GM23248 (cell line): Measurements from ENCODE around the gene HOXC6. TPM values are rescaled to one million over a fixed set of nuclear protein-coding genes. Genes with fewer than 3 reads are reported as not detected.

Experiments
- DNase-seq: peaks from one replicate; pipeline ENCODE4 v3.0.0-alpha.2; 2015
- H2AFZ ChIP-seq: fragments of 200-600 bp; sonication (generic); 2 replicates; pipeline ENCODE4 v1.6.1; 2016; ENCODE audit warnings: antibody characterized with exemption
- H3F3A ChIP-seq: fragments of 200-600 bp; sonication (generic); 2 replicates; pipeline ENCODE4 v1.6.1; 2016; ENCODE audit warnings: mild to moderate bottlenecking, antibody characterized with exemption, mixed run types; ENCODE audit not compliant: insufficient read depth
- H3K27ac ChIP-seq: fragments of 200-600 bp; sonication (generic); 2 replicates; pipeline ENCODE4 v1.5.1; 2016; ENCODE audit warnings: mild to moderate bottlenecking
- H3K27me3 ChIP-seq: fragments of 200-600 bp; sonication (generic); replicated peaks from 2 replicates; pipeline ENCODE4 v1.6.1; 2016; ENCODE audit warnings: mild to moderate bottlenecking; ENCODE audit not compliant: insufficient read depth
- H3K36me3 ChIP-seq: fragments of 200-600 bp; sonication (generic); 2 replicates; pipeline ENCODE4 v1.6.1; 2016; ENCODE audit warnings: low read depth, mild to moderate bottlenecking
- H3K4me1 ChIP-seq: fragments of 200-600 bp; sonication (generic); 2 replicates; pipeline ENCODE4 v1.6.1; 2016; ENCODE audit warnings: mild to moderate bottlenecking; ENCODE audit not compliant: insufficient read depth
- H3K4me2 ChIP-seq: fragments of 200-600 bp; sonication (generic); one replicate; pipeline ENCODE4 v1.6.1; 2016; ENCODE audit warnings: mild to moderate bottlenecking; ENCODE audit not compliant: unreplicated experiment
- H3K4me3 ChIP-seq: fragments of 200-600 bp; sonication (generic); 2 replicates; pipeline ENCODE4 v1.5.1; 2016; ENCODE audit warnings: mild to moderate bottlenecking
- H3K79me2 ChIP-seq: fragments of 200-600 bp; sonication (generic); 2 replicates; pipeline ENCODE4 v1.6.1; 2016; ENCODE audit warnings: mild to moderate bottlenecking; ENCODE audit not compliant: insufficient read depth
- H3K9ac ChIP-seq: fragments of 200-600 bp; sonication (generic); 2 replicates; pipeline ENCODE4 v1.6.1; 2016; ENCODE audit warnings: mild to moderate bottlenecking
- H3K9me2 ChIP-seq: fragments of 200-600 bp; sonication (generic); 2 replicates; pipeline ENCODE4 v1.6.1; 2016; ENCODE audit warnings: mixed run types, mild to moderate bottlenecking, moderate library complexity; ENCODE audit not compliant: insufficient read depth
- H3K9me3 ChIP-seq: fragments of 200-600 bp; sonication (generic); one replicate; pipeline ENCODE4 v1.6.1; 2017; ENCODE audit warnings: low read depth
- H4K20me1 ChIP-seq: fragments of 200-600 bp; sonication (generic); 2 replicates; pipeline ENCODE4 v1.6.0; 2016; ENCODE audit not compliant: insufficient read depth
- EZH2 ChIP-seq: fragments of 200-600 bp; sonication (generic); IDR thresholded peaks from 2 replicates; pipeline ENCODE4 v1.6.1; 2018; ENCODE audit warnings: antibody characterized with exemption, mild to moderate bottlenecking; ENCODE audit not compliant: insufficient read depth, poor library complexity, severe bottlenecking
- EZH2phosphoT487 ChIP-seq: fragments of 200-600 bp; sonication (generic); IDR thresholded peaks from 2 replicates; pipeline ENCODE4 v1.6.1; 2018; ENCODE audit warnings: antibody characterized with exemption, moderate library complexity, mild to moderate bottlenecking, low read depth; ENCODE audit not compliant: insufficient read depth
- WGBS, 2 experiments: methylation state at CpG; one replicate each; pipeline ENCODE4 v1.1.6; 2015 to 2017; ENCODE audit warnings: low lambda C conversion rate in 2 of 2, low coverage in 1 of 2; ENCODE audit errors: missing lambda C conversion rate in 2 of 2; 5-methylcytosine and 5-hydroxymethylcytosine counted together
- in situ Hi-C: fragments of 300-500 bp; cut with MboI; formaldehyde crosslinking; loops from 2 replicates; pipeline ENCODE4 v1.15.0; 2020
- polyA plus RNA-seq: library from polyadenylated mRNA; unstranded; fragments of >200 nt; fragmentation: Nextera tagmentation; extraction: Ambion mirVana; gene quantifications from 2 replicates; pipeline ENCODE4 v1.2.1, GENCODE V29; 2016
- total RNA-seq: library from RNA; depleted of rRNA; stranded (reverse); fragments of >200 nt; shearing (Covaris generic); gene quantifications from 2 replicates; pipeline ENCODE4 v1.2.3, GENCODE V29; 2014; rRNA removed

HOXC6 gene
- total RNA-seq (3.6 and 4.9 TPM in 2 replicates), polyA plus RNA-seq (19.9 and 20.5 TPM in 2 replicates)

- Histone ChIP-seq H3K4me2 (peak within 1 kb of the TSS; percentile 94), H3K79me2 (peaks cover 97% of the 10 kb centered on the region), H2AFZ (peak within 1 kb of the TSS; percentile 76)
These were observed at the start of gene HOXC6 for GRCh38 chr12:54028314-54029201. HOXC6 (plus strand) TSS chr12:54028440; CDS start chr12:54028522, 82 bp downstream.

GRCh38 chr12:53978477-53979356, 49.5 kb upstream of the HOXC6 start:
- no peak overlapping the region for H3K4me2 ChIP-seq
- no peaks in the 10 kb centered on the region for H3K9me3 ChIP-seq
- in situ Hi-C loops = no loop called here
- peaks cover 99% of the 10 kb centered on the region for H3K27me3 ChIP-seq
- no peaks in the 10 kb centered on the region for H3F3A ChIP-seq
- no peaks in the 10 kb centered on the region for H3K36me3 ChIP-seq
- H3K9ac ChIP-seq = no peak overlapping the region
- no peaks in the 10 kb centered on the region for H3K79me2 ChIP-seq
- no peak overlapping the region for H2AFZ ChIP-seq
- no peaks in the 10 kb centered on the region for H4K20me1 ChIP-seq
- WGBS, 2 experiments = 9 to 16% methylated on average over 15 of the region's 15 CpGs
- DNase-seq = no peak
- H3K4me1 ChIP-seq = no peaks in the 10 kb centered on the region
- TF ChIP-seq EZH2phosphoT487 = no peak
- H3K27ac ChIP-seq = no peak overlapping the region
- H3K4me3 ChIP-seq = no peak overlapping the region
- no peaks in the 10 kb centered on the region for H3K9me2 ChIP-seq

More at GRCh38 chr12:54028314-54029201, at the start of gene HOXC6:
- in situ Hi-C loops = loop anchor here (10.0 kb wide), 1 partner anchor 166 kb away; no protein-coding TSS in a partner anchor
- DNase-seq = peak; percentile 91
- TF ChIP-seq EZH2 (no peak), EZH2phosphoT487 (no peak)
- Histone ChIP-seq H3K9ac (peak within 1 kb of the TSS; percentile 97), H3K27me3 (no peaks in the 10 kb centered on the region), H3K36me3 (no peaks in the 10 kb centered on the region), H3F3A (peaks cover 34% of the 10 kb centered on the region), H3K9me3 (no peaks in the 10 kb centered on the region), H4K20me1 (no peaks in the 10 kb centered on the region), H3K27ac (peak within 1 kb of the TSS; percentile 99), H3K4me1 (peaks cover 63% of the 10 kb centered on the region), H3K9me2 (no peaks in the 10 kb centered on the region), H3K4me3 (peak within 1 kb of the TSS; percentile 77)
- 3 to 4% methylated on average over 36 of the region's 36 CpGs for WGBS, 2 experiments

- Histone ChIP-seq H2AFZ (no peak overlapping the region), H3K27ac (no peak overlapping the region), H3K79me2 (no peaks in the 10 kb centered on the region), H3F3A (no peaks in the 10 kb centered on the region), H3K4me1 (0 out of 2 replicates have a peak, but pooled peaks cover 2% of the 10 kb centered on the region), H3K4me3 (no peak overlapping the region), H3K9me2 (no peaks in the 10 kb centered on the region), H3K9me3 (no peaks in the 10 kb centered on the region), H3K9ac (no peak overlapping the region), H3K27me3 (peaks cover 93% of the 10 kb centered on the region), H4K20me1 (no peaks in the 10 kb centered on the region), H3K36me3 (no peaks in the 10 kb centered on the region), H3K4me2 (no peak overlapping the region)
- in situ Hi-C loops = no loop called here
- no peak for DNase-seq
- WGBS, 2 experiments = 31 to 38% methylated on average over 7 of the region's 7 CpGs
- peak; percentile 72 for TF ChIP-seq EZH2
- TF ChIP-seq EZH2phosphoT487 = no peak
These were observed 48.0 kb upstream of the HOXC6 start for GRCh38 chr12:53980104-53980801.
